GM12891 (cell line): ENCODE data around the gene UBE2M.

ENCODE experiments used
- POLR2AphosphoS5 ChIP-seq: IDR thresholded peaks from 2 replicates; pipeline ENCODE4 v1.6.1; 2011; ENCODE audit warnings: low read depth, low read length, control low read depth
- SPI1 ChIP-seq: IDR thresholded peaks from 2 replicates; pipeline ENCODE4 v1.6.1; 2011; ENCODE audit warnings: low read depth, low read length, control low read depth

DNA sequence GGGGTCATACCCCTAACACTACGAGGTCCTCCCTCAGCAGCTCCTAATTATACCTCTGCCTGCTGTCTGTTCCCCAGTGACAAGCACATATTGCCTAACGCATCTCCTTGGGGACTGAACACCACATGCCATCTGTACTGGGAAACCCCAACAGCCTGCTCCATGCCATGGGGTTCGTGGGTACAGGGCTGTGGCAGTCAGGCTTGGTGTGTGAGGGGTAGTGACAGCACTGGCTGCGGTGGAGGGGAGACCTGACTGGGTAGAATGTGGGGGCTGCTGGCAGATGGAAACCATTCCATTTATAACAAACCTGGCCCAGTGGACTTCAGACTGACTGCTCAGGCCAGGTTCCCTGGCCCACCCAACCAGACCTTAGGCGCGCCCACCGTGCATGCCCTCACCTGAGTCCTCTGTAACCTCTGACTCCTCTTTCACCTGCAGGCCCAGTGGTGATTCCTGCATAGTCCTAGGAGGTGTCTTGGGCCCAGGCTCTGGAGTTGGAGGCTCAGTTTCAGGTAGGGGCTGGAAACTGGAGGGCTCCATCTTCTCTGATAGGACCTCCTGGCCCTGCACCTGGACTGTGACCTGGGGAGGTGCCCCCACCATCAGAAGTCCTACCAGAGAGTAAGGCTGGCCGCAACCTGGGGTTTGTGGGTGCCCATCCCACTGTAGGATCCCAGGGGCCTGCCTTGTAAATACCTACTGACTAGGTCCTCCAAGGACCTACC lies 11.7 kb upstream of the UBE2M start:
- TF ChIP-seq POLR2AphosphoS5 = no peak
- no peak for TF ChIP-seq SPI1
